Measurements from ENCODE around the gene VWA2.

VWA2 gene

DNA sequence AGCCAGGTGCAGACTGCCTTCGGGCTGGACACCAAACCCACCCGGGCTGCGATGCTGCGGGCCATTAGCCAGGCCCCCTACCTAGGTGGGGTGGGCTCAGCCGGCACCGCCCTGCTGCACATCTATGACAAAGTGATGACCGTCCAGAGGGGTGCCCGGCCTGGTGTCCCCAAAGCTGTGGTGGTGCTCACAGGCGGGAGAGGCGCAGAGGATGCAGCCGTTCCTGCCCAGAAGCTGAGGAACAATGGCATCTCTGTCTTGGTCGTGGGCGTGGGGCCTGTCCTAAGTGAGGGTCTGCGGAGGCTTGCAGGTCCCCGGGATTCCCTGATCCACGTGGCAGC is 50.0 kb downstream of the VWA2 start:
- Mint-ChIP-seq H3K4me3 (no peak overlapping the region), H3K27ac (no peak overlapping the region), H3K9me3 (ENCODE audit: low read depth) (no peaks in the 10 kb centered on the region), H3K36me3 (no peaks in the 10 kb centered on the region), H3K4me1 (ENCODE audit: low read depth) (no peaks in the 10 kb centered on the region), H3K27me3 (peaks cover 2% of the 10 kb centered on the region)

DNA sequence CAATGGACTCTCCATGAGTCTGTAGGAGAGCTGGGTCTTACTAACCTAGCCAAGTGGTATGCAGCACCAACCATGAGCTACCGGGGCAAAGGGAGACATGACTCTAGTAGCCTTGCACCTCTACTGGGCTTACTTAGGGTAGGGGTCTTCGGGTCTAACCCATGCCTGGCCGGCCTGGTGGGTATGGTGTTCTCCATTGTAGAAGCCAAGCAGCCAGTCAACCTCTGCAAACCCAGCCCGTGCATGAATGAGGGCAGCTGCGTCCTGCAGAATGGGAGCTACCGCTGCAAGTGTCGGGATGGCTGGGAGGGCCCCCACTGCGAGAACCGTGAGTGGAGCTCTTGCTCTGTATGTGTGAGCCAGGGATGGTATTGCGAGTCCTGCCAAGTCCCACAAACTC is 51.0 kb downstream of the VWA2 start:
- no peak overlapping the region for H3K4me3 Mint-ChIP-seq
- H3K9me3 Mint-ChIP-seq (ENCODE audit: low read depth) = no peaks in the 10 kb centered on the region
- no peaks in the 10 kb centered on the region for H3K4me1 Mint-ChIP-seq (ENCODE audit: low read depth)
- peaks cover 2% of the 10 kb centered on the region for H3K27me3 Mint-ChIP-seq
- peaks cover 6% of the 10 kb centered on the region for H3K36me3 Mint-ChIP-seq
- H3K27ac Mint-ChIP-seq = no peak overlapping the region

DNA sequence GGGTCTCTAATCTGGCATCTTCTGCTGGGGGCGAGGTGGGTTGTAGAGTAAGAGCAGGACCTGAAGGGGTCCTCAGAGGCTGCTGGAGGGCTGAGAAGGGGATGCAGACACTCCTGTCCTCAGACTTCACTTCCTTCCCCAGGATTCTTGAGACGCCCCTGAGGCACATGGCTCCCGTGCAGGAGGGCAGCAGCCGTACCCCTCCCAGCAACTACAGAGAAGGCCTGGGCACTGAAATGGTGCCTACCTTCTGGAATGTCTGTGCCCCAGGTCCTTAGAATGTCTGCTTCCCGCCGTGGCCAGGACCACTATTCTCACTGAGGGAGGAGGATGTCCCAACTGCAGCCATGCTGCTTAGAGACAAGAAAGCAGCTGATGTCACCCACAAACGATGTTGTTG is 52.0 kb downstream of the VWA2 start:
- H3K36me3 Mint-ChIP-seq = peaks cover 16% of the 10 kb centered on the region
- H3K27me3 Mint-ChIP-seq = no peaks in the 10 kb centered on the region
- H3K4me1 Mint-ChIP-seq (ENCODE audit: low read depth) = no peaks in the 10 kb centered on the region
- H3K4me3 Mint-ChIP-seq = no peak overlapping the region
- peaks cover 10% of the 10 kb centered on the region for H3K9me3 Mint-ChIP-seq (ENCODE audit: low read depth)
- H3K27ac Mint-ChIP-seq = no peak overlapping the region

DNA sequence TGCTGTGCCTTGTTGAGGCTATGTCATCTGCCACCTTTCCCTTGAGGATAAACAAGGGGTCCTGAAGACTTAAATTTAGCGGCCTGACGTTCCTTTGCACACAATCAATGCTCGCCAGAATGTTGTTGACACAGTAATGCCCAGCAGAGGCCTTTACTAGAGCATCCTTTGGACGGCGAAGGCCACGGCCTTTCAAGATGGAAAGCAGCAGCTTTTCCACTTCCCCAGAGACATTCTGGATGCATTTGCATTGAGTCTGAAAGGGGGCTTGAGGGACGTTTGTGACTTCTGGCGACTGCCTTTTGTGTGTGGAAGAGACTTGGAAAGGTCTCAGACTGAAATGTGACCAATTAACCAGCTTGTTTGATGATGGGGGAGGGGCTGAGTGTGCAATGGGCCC is 52.5 kb downstream of the VWA2 start:
- Mint-ChIP-seq H3K27me3 (no peaks in the 10 kb centered on the region), H3K4me1 (ENCODE audit: low read depth) (no peaks in the 10 kb centered on the region), H3K36me3 (peaks cover 20% of the 10 kb centered on the region), H3K4me3 (no peak overlapping the region), H3K9me3 (ENCODE audit: low read depth) (peaks cover 12% of the 10 kb centered on the region), H3K27ac (no peak overlapping the region)

GRCh38 chr10:114293075-114293474 is 54.0 kb downstream of the VWA2 start:
- Mint-ChIP-seq H3K36me3 (peaks cover 23% of the 10 kb centered on the region), H3K9me3 (ENCODE audit: low read depth) (peaks cover 12% of the 10 kb centered on the region), H3K4me1 (ENCODE audit: low read depth) (no peaks in the 10 kb centered on the region), H3K27ac (no peak overlapping the region), H3K27me3 (no peaks in the 10 kb centered on the region), H3K4me3 (no peak overlapping the region)

GRCh38 chr10:114294549-114294948 is 55.5 kb downstream of the VWA2 start:
- Mint-ChIP-seq H3K27me3 (no peaks in the 10 kb centered on the region), H3K4me3 (no peak overlapping the region), H3K36me3 (peaks cover 27% of the 10 kb centered on the region), H3K4me1 (ENCODE audit: low read depth) (no peaks in the 10 kb centered on the region), H3K9me3 (ENCODE audit: low read depth) (peaks cover 12% of the 10 kb centered on the region), H3K27ac (no peak overlapping the region)

DNA sequence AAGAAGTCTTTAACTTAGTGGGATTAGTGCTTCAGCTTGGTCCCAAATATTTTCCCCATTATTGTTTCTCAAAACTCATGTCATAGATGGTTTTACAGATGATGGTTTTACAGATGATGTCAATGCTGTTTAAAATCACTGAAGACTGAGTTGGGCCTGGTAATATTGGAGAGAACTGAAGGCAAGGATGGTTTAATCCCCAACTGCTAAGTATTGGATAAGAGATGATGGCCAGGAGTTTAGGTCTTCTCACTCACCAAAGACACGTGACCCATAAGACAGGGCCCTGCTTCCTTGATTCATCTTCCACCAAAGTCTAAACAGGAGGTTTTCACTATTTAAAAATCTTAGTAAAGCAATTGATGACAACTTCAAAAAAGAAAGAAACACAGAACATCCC is 56.3 kb downstream of the VWA2 start:
- H3K9me3 Mint-ChIP-seq (ENCODE audit: low read depth) = peaks cover 12% of the 10 kb centered on the region
- H3K36me3 Mint-ChIP-seq = peaks cover 34% of the 10 kb centered on the region
- H3K27me3 Mint-ChIP-seq = no peaks in the 10 kb centered on the region
- H3K4me1 Mint-ChIP-seq (ENCODE audit: low read depth) = no peaks in the 10 kb centered on the region
- no peak overlapping the region for H3K4me3 Mint-ChIP-seq
- no peak overlapping the region for H3K27ac Mint-ChIP-seq

DNA sequence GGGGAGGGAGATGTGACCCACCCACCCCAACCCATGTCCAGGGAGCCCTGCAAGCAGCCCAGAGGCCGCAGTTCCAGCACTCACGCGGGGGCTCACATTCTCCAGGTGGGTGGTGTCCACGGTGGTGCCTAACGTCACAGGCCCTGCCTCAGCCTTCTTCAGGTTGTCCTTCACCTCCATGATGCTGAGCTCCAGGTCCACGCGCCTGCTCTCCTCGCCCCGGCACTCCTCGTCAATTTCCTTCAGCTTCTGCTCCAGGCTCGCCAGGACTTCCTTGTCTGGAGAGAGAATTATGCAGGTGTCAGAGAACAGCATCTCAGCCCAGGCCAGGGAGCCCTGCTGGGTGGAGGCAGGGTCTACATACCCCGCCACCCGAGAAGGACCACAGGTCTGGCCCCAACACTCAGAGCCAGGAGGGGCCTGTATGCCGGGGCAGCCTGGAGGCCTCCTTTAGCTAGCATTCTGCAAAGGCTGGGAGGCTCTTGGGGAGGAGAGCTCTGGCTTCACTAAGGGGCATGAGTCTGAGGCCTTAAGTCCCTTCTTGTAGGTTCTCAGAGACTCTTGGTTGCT is 58.2 kb downstream of the VWA2 start:
- Mint-ChIP-seq H3K4me3 (no peak overlapping the region), H3K27me3 (no peaks in the 10 kb centered on the region), H3K4me1 (ENCODE audit: low read depth) (no peaks in the 10 kb centered on the region), H3K9me3 (ENCODE audit: low read depth) (peaks cover 12% of the 10 kb centered on the region), H3K27ac (no peak overlapping the region), H3K36me3 (peaks cover 34% of the 10 kb centered on the region)

- Mint-ChIP-seq H3K27ac (no peak overlapping the region), H3K9me3 (ENCODE audit: low read depth) (peaks cover 12% of the 10 kb centered on the region), H3K27me3 (no peaks in the 10 kb centered on the region), H3K4me1 (ENCODE audit: low read depth) (peaks cover 10% of the 10 kb centered on the region), H3K4me3 (no peak overlapping the region), H3K36me3 (peaks cover 27% of the 10 kb centered on the region)
Measured at GRCh38 chr10:114300036-114300645, 61.1 kb downstream of the VWA2 start.

DNA sequence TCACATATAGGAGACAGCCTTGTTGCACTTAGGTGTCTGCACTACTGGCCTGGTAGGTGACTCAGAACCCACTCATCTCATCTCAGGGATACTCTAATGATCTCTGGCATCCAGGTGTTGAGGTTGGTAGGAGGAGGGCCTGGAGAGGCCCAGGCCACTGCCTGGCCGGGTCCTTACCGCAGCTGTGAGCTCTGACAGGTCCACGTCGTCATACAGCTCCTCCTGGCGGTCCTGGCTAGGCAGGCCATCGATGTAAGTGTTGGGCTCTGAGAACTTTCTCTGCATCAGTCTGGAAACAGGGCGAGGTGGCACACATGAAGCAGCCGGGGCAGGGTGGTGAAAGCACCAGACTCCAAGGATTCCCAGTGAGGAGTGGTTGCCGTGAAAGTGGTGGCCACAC is 62.1 kb downstream of the VWA2 start:
- Mint-ChIP-seq H3K27ac (no peak overlapping the region), H3K4me1 (ENCODE audit: low read depth) (peaks cover 10% of the 10 kb centered on the region), H3K4me3 (no peak overlapping the region), H3K9me3 (ENCODE audit: low read depth) (peaks cover 1% of the 10 kb centered on the region), H3K27me3 (no peaks in the 10 kb centered on the region), H3K36me3 (peaks cover 17% of the 10 kb centered on the region)

- Mint-ChIP-seq H3K4me1 (ENCODE audit: low read depth) (peaks cover 10% of the 10 kb centered on the region), H3K4me3 (no peak overlapping the region), H3K27ac (no peak overlapping the region)
Measured at GRCh38 chr10:114301951-114302710, 63.1 kb downstream of the VWA2 start.

GRCh38 chr10:114303556-114303955 is 64.5 kb downstream of the VWA2 start:
- H3K4me3 Mint-ChIP-seq = peak overlapping the region; percentile 92

More at GRCh38 chr10:114301951-114302710, 63.1 kb downstream of the VWA2 start:
- no peaks in the 10 kb centered on the region for H3K9me3 Mint-ChIP-seq (ENCODE audit: low read depth)
- no peaks in the 10 kb centered on the region for H3K27me3 Mint-ChIP-seq
- H3K36me3 Mint-ChIP-seq = peaks cover 13% of the 10 kb centered on the region

GRCh38 chr10:114304017-114304570 is 65.0 kb downstream of the VWA2 start:
- peaks cover 11% of the 10 kb centered on the region for H3K36me3 Mint-ChIP-seq
- no peaks in the 10 kb centered on the region for H3K9me3 Mint-ChIP-seq (ENCODE audit: low read depth)
- H3K27ac Mint-ChIP-seq = no peak overlapping the region
- H3K4me1 Mint-ChIP-seq (ENCODE audit: low read depth) = peaks cover 10% of the 10 kb centered on the region
- no peaks in the 10 kb centered on the region for H3K27me3 Mint-ChIP-seq
- peak overlapping the region; percentile 92 for H3K4me3 Mint-ChIP-seq

More at GRCh38 chr10:114303556-114303955, 64.5 kb downstream of the VWA2 start:
- Mint-ChIP-seq H3K36me3 (peaks cover 11% of the 10 kb centered on the region), H3K9me3 (ENCODE audit: low read depth) (no peaks in the 10 kb centered on the region), H3K27ac (no peak overlapping the region), H3K4me1 (ENCODE audit: low read depth) (peaks cover 10% of the 10 kb centered on the region), H3K27me3 (no peaks in the 10 kb centered on the region)

DNA sequence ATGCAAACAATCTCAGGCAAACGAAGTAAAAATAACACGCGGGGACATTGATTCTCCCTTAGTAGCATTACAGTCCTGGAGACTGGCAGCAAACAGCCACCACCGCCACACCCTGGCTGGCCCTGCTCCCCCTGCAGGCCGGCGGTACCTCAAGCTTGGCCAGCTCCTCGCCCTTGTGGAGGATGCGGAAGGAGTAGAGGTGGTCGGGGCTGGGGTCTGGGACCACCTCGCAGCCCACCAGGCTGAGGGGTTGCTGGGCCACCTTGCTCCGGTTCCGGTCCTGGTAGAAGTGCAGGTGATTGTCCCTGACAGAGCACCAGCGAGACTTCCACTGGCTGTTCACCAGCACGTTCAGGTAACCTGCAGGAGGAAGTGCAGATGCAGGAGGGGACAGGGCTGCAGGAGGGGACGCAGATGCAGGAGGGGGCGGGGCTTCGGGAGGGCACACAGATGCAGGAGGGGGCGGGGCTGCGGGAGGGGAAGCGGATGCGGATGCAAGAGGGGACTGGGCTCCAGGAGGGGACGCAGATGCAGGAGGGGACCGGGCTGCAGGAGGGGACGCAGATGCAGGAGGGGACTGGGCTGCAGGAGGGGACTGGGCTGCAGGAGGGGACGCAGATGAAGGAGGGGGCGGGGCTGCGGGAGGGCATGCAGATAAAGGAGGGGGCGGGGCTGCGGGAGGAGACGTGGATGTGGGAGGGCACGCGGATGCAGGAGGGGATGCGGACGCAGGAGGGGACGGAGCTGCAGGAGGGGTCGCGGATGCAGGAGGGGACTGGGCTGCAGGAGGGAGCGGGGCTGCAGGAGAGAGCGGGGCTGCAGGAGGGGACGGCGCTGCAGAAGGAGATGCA is 65.7 kb downstream of the VWA2 start:
- no peak overlapping the region for H3K27ac Mint-ChIP-seq
- peaks cover 10% of the 10 kb centered on the region for H3K4me1 Mint-ChIP-seq (ENCODE audit: low read depth)
- no peaks in the 10 kb centered on the region for H3K9me3 Mint-ChIP-seq (ENCODE audit: low read depth)
- H3K36me3 Mint-ChIP-seq = peaks cover 6% of the 10 kb centered on the region
- H3K4me3 Mint-ChIP-seq = peak overlapping the region; percentile 92
- no peaks in the 10 kb centered on the region for H3K27me3 Mint-ChIP-seq

DNA sequence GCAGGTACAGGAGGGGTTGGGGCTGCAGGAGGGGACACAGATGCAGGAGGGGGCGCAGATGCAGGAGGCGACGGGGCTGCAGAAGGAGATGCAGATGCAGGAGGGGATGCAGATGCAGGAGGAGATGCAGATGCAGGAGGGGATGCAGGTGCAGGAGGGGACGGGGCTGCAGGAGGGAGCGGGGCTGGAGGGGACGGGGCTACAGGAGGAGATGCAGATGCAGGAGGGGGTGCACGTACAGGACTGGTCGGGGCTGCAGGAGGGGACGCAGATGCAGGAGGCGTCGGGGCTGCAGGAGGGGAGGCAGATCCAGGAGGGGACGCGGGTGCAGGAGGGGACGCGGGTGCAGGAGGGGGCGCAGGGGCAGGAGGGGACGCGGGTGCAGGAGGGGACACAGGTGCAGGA is 66.5 kb downstream of the VWA2 start:
- Mint-ChIP-seq H3K4me1 (ENCODE audit: low read depth) (peaks cover 10% of the 10 kb centered on the region), H3K36me3 (no peaks in the 10 kb centered on the region), H3K27me3 (no peaks in the 10 kb centered on the region), H3K27ac (no peak overlapping the region), H3K9me3 (ENCODE audit: low read depth) (no peaks in the 10 kb centered on the region), H3K4me3 (peak overlapping the region; percentile 30)
